Measurements from ENCODE around the gene TMEM80.
"Not testable (repeated sequence)": the region's sequence is repeated elsewhere in the genome, so short reads cannot be mapped to it uniquely, and the experiment has no call there.

TMEM80 gene

GRCh38 chr11:720642-721246 is 25.1 kb downstream of the TMEM80 start:
- in situ Hi-C loops (cut with MboI; ENCODE audit: low sequenced_read_pairs) = no loop called here

GRCh38 chr11:721247-721740 is 25.7 kb downstream of the TMEM80 start:
- in situ Hi-C loops (cut with MboI; ENCODE audit: low sequenced_read_pairs) = no loop called here

GRCh38 chr11:721741-722345 is 26.2 kb downstream of the TMEM80 start:
- in situ Hi-C loops (cut with MboI; ENCODE audit: low sequenced_read_pairs) = no loop called here

DNA sequence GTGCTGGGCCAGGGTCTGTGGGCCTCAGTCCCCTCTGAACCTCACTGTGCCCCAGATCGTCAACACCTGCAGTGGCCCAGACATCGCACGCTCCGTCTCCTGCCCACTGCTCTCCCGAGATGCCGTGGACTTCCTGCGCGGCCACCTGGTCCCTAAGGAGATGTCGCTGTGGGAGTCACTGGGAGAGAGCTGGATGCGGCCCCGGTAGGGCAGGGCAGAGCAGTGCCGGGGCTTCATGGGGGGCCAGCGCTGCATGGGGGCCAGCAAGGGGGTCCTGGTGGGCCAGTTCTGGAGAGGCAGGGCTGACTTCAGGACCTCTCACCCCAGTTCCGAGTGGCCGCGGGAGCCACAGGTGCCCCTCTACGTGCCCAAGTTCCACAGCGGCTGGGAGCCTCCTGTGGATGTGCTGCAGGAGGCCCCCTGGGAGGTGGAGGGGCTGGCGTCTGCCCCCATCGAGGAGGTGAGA is 26.8 kb downstream of the TMEM80 start:
- in situ Hi-C loops (cut with MboI; ENCODE audit: low sequenced_read_pairs) = no loop called here

- in situ Hi-C loops (cut with MboI; ENCODE audit: low sequenced_read_pairs) = no loop called here
Measured at GRCh38 chr11:723120-723883, 27.7 kb downstream of the TMEM80 start.

GRCh38 chr11:724049-724777 is 28.6 kb downstream of the TMEM80 start:
- in situ Hi-C loops (cut with MboI; ENCODE audit: low sequenced_read_pairs) = no loop called here

DNA sequence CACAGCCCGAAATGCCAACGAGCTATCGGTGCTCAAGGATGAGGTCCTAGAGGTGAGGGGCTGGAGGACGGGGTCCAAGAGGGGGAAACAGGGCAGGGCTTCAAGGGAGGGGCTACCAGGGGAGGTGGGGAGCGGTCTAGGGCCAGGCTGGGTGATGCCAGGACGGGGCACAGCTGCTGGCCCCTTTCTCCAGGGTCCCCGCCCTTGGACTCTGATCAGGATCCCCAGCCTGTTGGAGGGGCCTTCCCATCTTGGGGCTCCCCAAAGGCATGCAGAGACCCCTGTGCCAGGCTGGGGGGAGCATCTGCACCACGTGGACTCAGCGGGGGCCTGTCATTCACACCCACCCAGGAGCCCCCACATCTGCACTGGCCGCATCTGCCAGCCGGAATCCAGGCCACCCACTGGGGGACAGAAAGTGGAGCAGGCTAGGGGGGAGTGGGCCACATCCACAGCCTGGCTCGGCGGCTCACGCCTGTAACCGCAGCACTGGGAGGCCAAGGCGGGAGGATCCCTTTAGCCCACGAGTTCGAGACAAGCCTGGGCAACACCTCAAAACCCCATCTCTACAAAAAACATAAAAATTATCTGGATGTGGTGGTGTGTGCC is 29.3 kb downstream of the TMEM80 start:
- in situ Hi-C loops (cut with MboI; ENCODE audit: low sequenced_read_pairs) = no loop called here

DNA sequence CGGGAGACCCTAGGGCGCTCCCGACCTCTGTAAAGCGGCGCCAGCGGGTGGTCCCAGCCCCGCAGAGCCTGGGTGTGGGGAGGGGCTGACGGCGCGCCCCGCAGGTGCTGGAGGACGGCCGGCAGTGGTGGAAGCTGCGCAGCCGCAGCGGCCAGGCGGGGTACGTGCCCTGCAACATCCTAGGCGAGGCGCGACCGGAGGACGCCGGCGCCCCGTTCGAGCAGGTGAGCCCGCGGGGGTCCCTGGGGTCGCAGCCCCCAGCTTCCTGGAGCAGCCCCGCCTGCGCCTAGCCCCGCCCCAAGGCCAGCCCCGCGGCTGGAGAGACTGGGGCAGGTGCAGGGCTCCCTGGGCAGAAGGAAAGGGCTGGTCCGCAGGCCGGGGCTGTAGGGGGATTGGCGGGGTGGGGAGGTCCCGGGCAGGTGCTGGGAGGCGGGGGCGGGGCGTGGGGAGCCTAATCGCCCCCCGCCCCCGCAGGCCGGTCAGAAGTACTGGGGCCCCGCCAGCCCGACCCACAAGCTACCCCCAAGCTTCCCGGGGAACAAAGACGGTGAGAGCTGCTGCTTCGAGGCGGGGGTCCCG is 30.1 kb downstream of the TMEM80 start:
- in situ Hi-C loops (cut with MboI; ENCODE audit: low sequenced_read_pairs) = no loop called here

- in situ Hi-C loops (cut with MboI; ENCODE audit: low sequenced_read_pairs) = no loop called here
Measured at GRCh38 chr11:726278-727220, 30.9 kb downstream of the TMEM80 start.

DNA sequence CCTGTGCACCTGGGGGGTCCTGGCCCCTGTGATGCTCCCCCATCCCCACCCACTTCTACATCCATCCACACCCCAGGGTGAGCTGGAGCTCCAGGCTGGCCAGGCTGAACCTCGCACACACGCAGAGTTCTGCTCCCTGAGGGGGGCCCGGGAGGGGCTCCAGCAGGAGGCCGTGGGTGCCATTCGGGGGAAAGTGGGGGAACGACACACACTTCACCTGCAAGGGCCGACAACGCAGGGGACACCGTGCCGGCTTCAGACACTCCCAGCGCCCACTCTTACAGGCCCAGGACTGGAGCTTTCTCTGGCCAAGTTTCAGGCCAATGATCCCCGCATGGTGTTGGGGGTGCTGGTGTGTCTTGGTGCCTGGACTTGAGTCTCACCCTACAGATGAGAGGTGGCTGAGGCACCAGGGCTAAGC is 31.7 kb downstream of the TMEM80 start:
- in situ Hi-C loops (cut with MboI; ENCODE audit: low sequenced_read_pairs) = no loop called here

- in situ Hi-C loops (cut with MboI; ENCODE audit: low sequenced_read_pairs) = no loop called here
Measured at GRCh38 chr11:727859-728748, 32.5 kb downstream of the TMEM80 start.

GRCh38 chr11:728901-729491 is 33.4 kb downstream of the TMEM80 start:
- in situ Hi-C loops (cut with MboI; ENCODE audit: low sequenced_read_pairs) = no loop called here

GRCh38 chr11:729492-730074 is 34.0 kb downstream of the TMEM80 start:
- in situ Hi-C loops (cut with MboI; ENCODE audit: low sequenced_read_pairs) = no loop called here

DNA sequence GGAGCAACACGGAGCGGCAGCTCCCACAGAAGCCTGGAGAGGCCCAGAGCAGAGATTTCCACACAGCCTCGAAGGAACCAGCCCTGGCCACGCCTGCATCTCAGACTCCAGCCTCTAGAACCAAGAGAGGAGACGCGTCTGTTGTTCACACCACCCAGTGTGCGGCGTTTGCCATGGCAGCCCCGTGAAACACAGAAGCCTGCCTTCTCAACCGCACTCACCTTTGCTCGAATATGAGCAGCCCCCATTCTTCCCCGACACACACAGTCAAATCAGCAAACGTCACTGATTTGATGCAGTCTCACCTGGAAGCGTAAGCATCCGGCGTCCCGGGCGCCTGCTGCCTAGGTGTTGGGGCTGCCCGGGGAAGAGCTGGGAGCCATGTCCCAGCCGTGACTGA is 37.5 kb downstream of the TMEM80 start:
- in situ Hi-C loops (cut with MboI; ENCODE audit: low sequenced_read_pairs) = no loop called here

DNA sequence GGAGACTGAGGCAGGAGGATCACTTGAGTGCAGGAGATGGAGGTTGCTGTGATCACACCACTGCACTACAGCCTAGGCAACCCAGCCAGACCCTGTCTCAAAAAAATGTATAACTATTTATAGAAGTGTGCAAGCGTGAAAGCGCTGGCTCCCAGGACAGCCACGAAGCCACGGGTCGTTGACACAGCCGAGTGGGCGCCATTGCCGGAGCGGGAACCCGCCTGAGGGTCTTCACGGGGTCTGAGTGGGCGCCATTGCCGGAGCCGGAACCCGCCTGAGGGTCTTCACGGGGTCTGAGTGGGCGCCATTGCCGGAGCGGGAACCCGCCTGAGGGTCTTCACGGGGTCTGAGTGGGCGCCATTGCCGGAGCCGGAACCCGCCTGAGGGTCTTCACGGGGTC is 38.9 kb downstream of the TMEM80 start:
- in situ Hi-C loops (cut with MboI; ENCODE audit: low sequenced_read_pairs) = not testable (repeated sequence)

GRCh38 chr11:737366-737765 is 41.8 kb downstream of the TMEM80 start:
- in situ Hi-C loops (cut with MboI; ENCODE audit: low sequenced_read_pairs) = no loop called here

GRCh38 chr11:737899-738298 is 42.3 kb downstream of the TMEM80 start:
- in situ Hi-C loops (cut with MboI; ENCODE audit: low sequenced_read_pairs) = not testable (repeated sequence)

GRCh38 chr11:742156-742546 is 46.5 kb downstream of the TMEM80 start:
- in situ Hi-C loops (cut with MboI; ENCODE audit: low sequenced_read_pairs) = no loop called here
